ENCODE results near the gene IQCE.

The IQCE gene

DNA sequence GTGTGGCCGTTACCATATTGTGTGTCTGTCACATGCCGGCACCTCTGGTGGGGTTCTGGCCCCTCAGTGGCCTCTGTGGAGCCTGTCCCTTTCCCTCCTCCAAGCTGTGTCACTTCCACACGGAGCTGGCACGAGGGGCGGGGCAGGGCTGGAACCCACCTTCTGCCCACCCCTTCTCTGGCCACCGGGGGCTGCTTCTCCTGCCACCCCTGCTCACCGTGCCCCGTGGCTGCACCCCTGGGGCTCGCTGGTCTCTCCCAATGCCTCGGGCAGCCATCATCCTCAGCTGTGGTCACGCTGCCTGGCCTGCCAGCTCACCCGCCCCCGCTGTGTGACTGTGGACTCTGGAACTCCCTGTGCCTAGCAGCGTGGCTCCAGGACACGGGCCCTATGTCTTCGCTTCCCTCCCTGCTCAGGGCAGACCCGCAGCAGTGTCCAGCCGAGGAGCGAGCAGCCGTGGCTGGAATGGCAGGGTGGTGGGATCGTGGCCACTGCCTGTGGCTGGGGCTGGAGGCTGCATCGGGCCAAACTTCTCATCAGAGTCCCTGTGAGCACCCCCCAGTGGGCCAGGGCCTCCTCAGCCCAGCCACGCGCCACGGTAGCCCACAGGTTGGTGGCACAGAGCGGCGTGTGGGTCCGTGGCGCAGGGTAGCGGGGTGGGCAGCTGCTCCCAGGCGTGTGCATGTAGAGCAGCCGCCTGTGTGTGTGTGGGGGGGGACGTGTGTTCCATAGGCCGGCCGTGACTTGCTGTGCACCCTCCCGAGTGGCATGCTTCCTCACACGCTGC lies 81.1 kb downstream of the IQCE start:
- no peak overlapping the region for H3K27ac Mint-ChIP-seq
- H3K27me3 Mint-ChIP-seq (ENCODE audit: low read depth): no peaks in the 10 kb centered on the region
- H3K4me3 Mint-ChIP-seq: no peak overlapping the region
- no peaks in the 10 kb centered on the region for H3K36me3 Mint-ChIP-seq (ENCODE audit: low read depth)
- H3K4me1 Mint-ChIP-seq (ENCODE audit: low read depth): peaks cover 6% of the 10 kb centered on the region
- H3K9me3 Mint-ChIP-seq: no peaks in the 10 kb centered on the region
- DNase-seq (ENCODE audit: low spot score): no peak

GRCh38 chr7:2640482-2640830 lies 81.7 kb downstream of the IQCE start:
- no peak overlapping the region for H3K27ac Mint-ChIP-seq
- no peak for DNase-seq (ENCODE audit: low spot score)
- H3K4me1 Mint-ChIP-seq (ENCODE audit: low read depth): peaks cover 11% of the 10 kb centered on the region
- no peaks in the 10 kb centered on the region for H3K36me3 Mint-ChIP-seq (ENCODE audit: low read depth)
- H3K9me3 Mint-ChIP-seq: no peaks in the 10 kb centered on the region
- no peak overlapping the region for H3K4me3 Mint-ChIP-seq
- H3K27me3 Mint-ChIP-seq (ENCODE audit: low read depth): no peaks in the 10 kb centered on the region

- Mint-ChIP-seq H3K27me3 (ENCODE audit: low read depth) (no peaks in the 10 kb centered on the region), H3K4me1 (ENCODE audit: low read depth) (peaks cover 15% of the 10 kb centered on the region), H3K36me3 (ENCODE audit: low read depth) (no peaks in the 10 kb centered on the region), H3K27ac (no peak overlapping the region), H3K4me3 (no peak overlapping the region), H3K9me3 (no peaks in the 10 kb centered on the region)
- DNase-seq (ENCODE audit: low spot score): no peak
These were observed 82.1 kb downstream of the IQCE start for GRCh38 chr7:2640846-2641316.

GRCh38 chr7:2641406-2642393 lies 82.9 kb downstream of the IQCE start:
- Mint-ChIP-seq H3K27me3 (ENCODE audit: low read depth) (no peaks in the 10 kb centered on the region), H3K4me3 (no peak overlapping the region), H3K9me3 (no peaks in the 10 kb centered on the region), H3K36me3 (ENCODE audit: low read depth) (no peaks in the 10 kb centered on the region), H3K27ac (no peak overlapping the region), H3K4me1 (ENCODE audit: low read depth) (peaks cover 15% of the 10 kb centered on the region)
- no peak for DNase-seq (ENCODE audit: low spot score)

GRCh38 chr7:2643386-2644219 lies 84.8 kb downstream of the IQCE start:
- Mint-ChIP-seq H3K36me3 (ENCODE audit: low read depth) (no peaks in the 10 kb centered on the region), H3K27me3 (ENCODE audit: low read depth) (no peaks in the 10 kb centered on the region), H3K27ac (no peak overlapping the region), H3K9me3 (no peaks in the 10 kb centered on the region), H3K4me1 (ENCODE audit: low read depth) (peaks cover 15% of the 10 kb centered on the region), H3K4me3 (no peak overlapping the region)
- DNase-seq (ENCODE audit: low spot score): no peak

DNA sequence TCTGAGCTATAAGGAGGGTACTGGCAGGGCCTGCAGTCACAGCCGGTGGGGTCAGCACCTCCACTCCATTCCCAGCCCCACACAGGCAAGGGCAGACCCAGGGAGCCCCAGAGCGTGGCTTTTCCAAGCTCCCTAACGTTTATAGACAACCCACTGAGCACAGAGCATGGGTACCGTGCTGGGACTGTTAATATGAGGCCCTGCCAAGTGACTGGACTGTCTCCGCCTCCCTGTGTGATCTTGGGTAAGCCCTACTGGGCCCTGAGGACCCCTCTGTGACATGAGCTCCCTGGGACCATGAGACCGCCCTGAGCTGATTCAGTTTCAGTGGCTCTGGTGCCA lies 85.4 kb downstream of the IQCE start:
- H3K36me3 Mint-ChIP-seq (ENCODE audit: low read depth): no peaks in the 10 kb centered on the region
- H3K4me1 Mint-ChIP-seq (ENCODE audit: low read depth): peaks cover 15% of the 10 kb centered on the region
- no peaks in the 10 kb centered on the region for H3K27me3 Mint-ChIP-seq (ENCODE audit: low read depth)
- H3K27ac Mint-ChIP-seq: no peak overlapping the region
- no peaks in the 10 kb centered on the region for H3K9me3 Mint-ChIP-seq
- no peak for DNase-seq (ENCODE audit: low spot score)
- H3K4me3 Mint-ChIP-seq: no peak overlapping the region

GRCh38 chr7:2644562-2645273 lies 85.9 kb downstream of the IQCE start:
- no peaks in the 10 kb centered on the region for H3K9me3 Mint-ChIP-seq
- DNase-seq (ENCODE audit: low spot score): no peak
- H3K27ac Mint-ChIP-seq: peak overlapping the region; percentile 90
- peaks cover 15% of the 10 kb centered on the region for H3K4me1 Mint-ChIP-seq (ENCODE audit: low read depth)
- peak overlapping the region; percentile 78 for H3K4me3 Mint-ChIP-seq
- no peaks in the 10 kb centered on the region for H3K27me3 Mint-ChIP-seq (ENCODE audit: low read depth)
- no peaks in the 10 kb centered on the region for H3K36me3 Mint-ChIP-seq (ENCODE audit: low read depth)

DNA sequence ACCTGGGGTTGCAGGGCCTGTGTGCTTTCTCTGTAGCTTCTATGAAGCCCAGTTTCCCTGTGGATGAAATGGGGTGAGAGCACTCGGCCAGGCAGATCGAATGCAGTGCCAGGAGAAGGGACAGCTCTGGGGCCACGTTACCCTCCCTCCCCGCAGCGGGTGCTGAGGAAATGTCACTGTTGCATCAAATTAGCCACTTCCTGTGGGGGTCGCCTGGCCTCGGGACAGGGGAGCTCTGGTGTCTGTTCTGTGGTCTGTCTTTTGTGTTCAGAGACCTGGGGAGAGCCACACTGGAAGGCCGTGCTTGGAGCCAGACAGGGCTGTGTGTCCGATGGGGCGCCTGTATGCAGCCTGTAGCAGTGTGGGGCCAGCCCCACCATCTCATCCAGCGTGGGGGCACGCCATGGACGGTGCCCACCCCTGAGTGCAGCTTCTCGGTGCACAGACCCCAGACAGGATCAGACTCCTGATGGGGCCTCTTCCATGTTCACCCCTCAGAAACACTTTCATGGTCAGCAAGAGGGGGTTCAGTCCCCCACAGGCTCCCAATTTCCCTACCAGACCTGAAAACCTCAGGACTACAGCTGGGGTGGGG lies 86.6 kb downstream of the IQCE start:
- Mint-ChIP-seq H3K27ac (peak overlapping the region; percentile 90), H3K9me3 (no peaks in the 10 kb centered on the region), H3K4me1 (ENCODE audit: low read depth) (peaks cover 15% of the 10 kb centered on the region), H3K27me3 (ENCODE audit: low read depth) (no peaks in the 10 kb centered on the region), H3K36me3 (ENCODE audit: low read depth) (peaks cover under 1% of the 10 kb centered on the region), H3K4me3 (peak overlapping the region; percentile 78)
- peak; percentile 23 for DNase-seq (ENCODE audit: low spot score)

DNA sequence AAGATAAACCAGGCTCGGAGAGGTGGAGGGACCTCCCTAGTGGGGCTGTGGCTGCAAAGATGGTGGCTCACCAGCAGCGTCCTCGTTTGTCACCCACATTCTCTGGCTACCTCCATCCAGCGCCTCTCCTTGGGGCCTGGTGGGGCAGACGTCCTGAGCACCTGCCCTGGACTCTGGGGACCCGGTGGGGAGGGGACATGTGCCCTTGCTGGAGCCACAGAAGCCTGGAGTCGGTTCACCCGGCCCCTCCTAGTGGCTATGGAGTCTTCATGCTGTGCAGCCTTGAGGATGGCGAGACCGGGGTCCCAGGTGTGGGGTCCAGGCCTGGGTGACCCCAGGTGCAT lies 87.5 kb downstream of the IQCE start:
- no peak overlapping the region for H3K4me3 Mint-ChIP-seq
- no peak overlapping the region for H3K27ac Mint-ChIP-seq
- peaks cover 15% of the 10 kb centered on the region for H3K4me1 Mint-ChIP-seq (ENCODE audit: low read depth)
- no peaks in the 10 kb centered on the region for H3K9me3 Mint-ChIP-seq
- peaks cover 3% of the 10 kb centered on the region for H3K36me3 Mint-ChIP-seq (ENCODE audit: low read depth)
- H3K27me3 Mint-ChIP-seq (ENCODE audit: low read depth): no peaks in the 10 kb centered on the region
- DNase-seq (ENCODE audit: low spot score): no peak

DNA sequence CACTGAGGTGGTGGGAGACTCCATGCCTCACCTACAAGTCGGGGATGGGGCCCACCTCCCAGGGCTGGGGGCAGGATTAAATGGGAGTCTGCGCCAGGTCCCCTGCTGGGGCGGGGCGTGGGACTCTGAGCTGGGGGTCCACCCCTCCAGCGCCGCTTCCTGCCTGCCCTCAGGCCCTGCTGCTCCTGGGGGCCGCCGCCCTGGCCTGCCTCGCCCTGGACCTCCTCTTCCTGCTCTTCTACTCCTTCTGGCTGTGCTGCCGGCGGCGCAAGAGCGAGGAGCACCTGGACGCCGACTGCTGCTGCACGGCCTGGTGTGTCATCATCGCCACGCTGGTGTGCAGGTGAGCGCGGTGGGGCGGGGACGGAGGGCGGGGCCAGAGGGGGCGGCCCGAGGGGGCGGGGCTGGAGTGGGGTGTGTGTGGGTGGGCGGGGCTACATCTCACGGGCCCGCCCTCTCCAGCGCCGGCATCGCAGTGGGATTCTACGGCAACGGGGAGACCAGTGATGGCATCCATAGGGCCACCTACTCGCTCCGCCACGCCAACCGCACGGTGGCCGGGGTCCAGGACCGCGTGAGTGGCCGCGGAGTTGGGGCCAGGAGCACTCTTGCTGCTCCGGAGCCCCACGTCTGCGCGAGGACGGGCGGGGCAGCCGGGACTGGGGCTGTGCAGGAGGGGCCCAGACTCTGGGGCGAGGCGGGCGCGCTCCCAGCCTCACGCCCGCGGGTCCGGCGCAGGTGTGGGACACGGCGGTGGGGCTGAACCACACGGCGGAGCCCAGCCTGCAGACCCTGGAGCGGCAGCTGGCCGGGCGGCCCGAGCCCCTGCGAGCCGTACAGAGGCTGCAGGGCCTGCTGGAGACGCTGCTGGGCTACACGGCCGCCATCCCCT lies 88.1 kb downstream of the IQCE start:
- H3K4me3 Mint-ChIP-seq: no peak overlapping the region
- no peaks in the 10 kb centered on the region for H3K27me3 Mint-ChIP-seq (ENCODE audit: low read depth)
- DNase-seq (ENCODE audit: low spot score): no peak
- peaks cover 3% of the 10 kb centered on the region for H3K36me3 Mint-ChIP-seq (ENCODE audit: low read depth)
- peaks cover 15% of the 10 kb centered on the region for H3K4me1 Mint-ChIP-seq (ENCODE audit: low read depth)
- no peaks in the 10 kb centered on the region for H3K9me3 Mint-ChIP-seq
- H3K27ac Mint-ChIP-seq: no peak overlapping the region

GRCh38 chr7:2647594-2648172 lies 88.9 kb downstream of the IQCE start:
- H3K4me3 Mint-ChIP-seq: no peak overlapping the region
- peaks cover 3% of the 10 kb centered on the region for H3K36me3 Mint-ChIP-seq (ENCODE audit: low read depth)
- peaks cover 15% of the 10 kb centered on the region for H3K4me1 Mint-ChIP-seq (ENCODE audit: low read depth)
- no peaks in the 10 kb centered on the region for H3K27me3 Mint-ChIP-seq (ENCODE audit: low read depth)
- no peak for DNase-seq (ENCODE audit: low spot score)
- no peak overlapping the region for H3K27ac Mint-ChIP-seq
- no peaks in the 10 kb centered on the region for H3K9me3 Mint-ChIP-seq

DNA sequence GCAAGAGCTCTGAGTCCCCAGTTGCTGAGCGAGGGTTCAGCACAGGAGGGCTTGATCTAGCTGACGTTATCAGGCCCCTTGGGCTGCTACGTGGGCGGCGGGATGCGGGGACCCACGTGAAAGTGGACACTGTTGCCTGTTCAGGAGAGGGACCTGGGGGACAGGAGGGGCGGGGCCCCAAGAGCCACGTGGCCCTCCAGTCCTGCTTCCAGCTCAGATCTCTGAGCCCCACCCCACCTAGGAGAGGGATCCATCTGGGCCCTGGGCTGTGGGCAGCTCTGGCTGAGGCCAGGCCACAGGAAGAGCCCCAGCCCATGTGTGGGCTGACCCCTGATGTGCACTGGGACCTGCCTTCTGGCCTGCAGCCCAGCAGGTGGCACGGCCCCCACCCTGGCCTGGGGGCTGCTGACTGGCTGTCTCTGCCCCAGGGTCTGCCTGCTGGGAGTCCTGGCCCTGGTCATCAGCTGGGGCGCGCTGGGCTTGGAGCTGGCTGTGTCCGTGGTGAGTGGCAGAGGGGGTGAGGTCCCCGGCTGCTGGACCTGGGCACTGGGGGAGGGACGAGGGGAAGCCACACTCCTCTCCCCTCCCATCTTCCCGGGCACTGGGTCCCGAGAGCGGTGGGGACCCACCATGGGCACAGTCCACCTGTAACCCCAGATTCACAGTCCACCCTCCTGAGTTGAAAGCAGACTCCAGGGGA lies 90.5 kb downstream of the IQCE start:
- no peaks in the 10 kb centered on the region for H3K9me3 Mint-ChIP-seq
- peaks cover 13% of the 10 kb centered on the region for H3K4me1 Mint-ChIP-seq (ENCODE audit: low read depth)
- peaks cover 3% of the 10 kb centered on the region for H3K36me3 Mint-ChIP-seq (ENCODE audit: low read depth)
- H3K27ac Mint-ChIP-seq: peak overlapping the region; percentile 20
- no peaks in the 10 kb centered on the region for H3K27me3 Mint-ChIP-seq (ENCODE audit: low read depth)
- no peak for DNase-seq (ENCODE audit: low spot score)
- no peak overlapping the region for H3K4me3 Mint-ChIP-seq
